Effector CD8-positive, alpha-beta T cell (primary cell): ENCODE results near the gene OASL.
"Not testable (repeated sequence)": the region's sequence is repeated elsewhere in the genome, so short reads cannot be mapped to it uniquely, and the experiment has no call there.

Experiments
- DNase-seq: peaks from one replicate; lab custom pipeline; 2025; lab: John Stamatoyannopoulos, UW

The OASL gene

GRCh38 chr12:121059031-121059898 is 20.2 kb upstream of the OASL start:
- no peak for DNase-seq

- DNase-seq: no peak
Observed at GRCh38 chr12:121057794-121058193, 18.7 kb upstream of the OASL start.

- DNase-seq: no peak
Observed at GRCh38 chr12:121053706-121054105, 14.7 kb upstream of the OASL start.

- no peak for DNase-seq
Observed at GRCh38 chr12:121050725-121051124, 11.7 kb upstream of the OASL start.

- no peak for DNase-seq
Observed at GRCh38 chr12:121048442-121048841, 9.4 kb upstream of the OASL start.

GRCh38 chr12:121047400-121047799 is 8.4 kb upstream of the OASL start:
- not testable (repeated sequence) for DNase-seq

GRCh38 chr12:121043067-121043466 is 4.0 kb upstream of the OASL start:
- DNase-seq: no peak

- no peak for DNase-seq
Observed at GRCh38 chr12:121036810-121037326, 2.2 kb downstream of the OASL start.

- DNase-seq: no peak
Observed at GRCh38 chr12:121034616-121035305, 4.3 kb downstream of the OASL start.

GRCh38 chr12:121033625-121034349 is 5.3 kb downstream of the OASL start:
- DNase-seq: no peak

- DNase-seq: no peak
Observed at GRCh38 chr12:121030576-121031212, 8.4 kb downstream of the OASL start.

GRCh38 chr12:121026274-121027045 is 12.6 kb downstream of the OASL start:
- DNase-seq: no peak

- no peak for DNase-seq
Observed at GRCh38 chr12:121025442-121026226, 13.4 kb downstream of the OASL start.

- DNase-seq: no peak
Observed at GRCh38 chr12:121023799-121024198, 15.2 kb downstream of the OASL start.

GRCh38 chr12:121022713-121023112 is 16.3 kb downstream of the OASL start:
- DNase-seq: no peak

GRCh38 chr12:121021754-121022153 is 17.3 kb downstream of the OASL start:
- DNase-seq: no peak

- no peak for DNase-seq
Observed at GRCh38 chr12:121018860-121019617, 20.0 kb downstream of the OASL start.

GRCh38 chr12:121017966-121018491 is 21.0 kb downstream of the OASL start:
- no peak for DNase-seq
